Right lobe of liver (tissue), 6 donors: ENCODE measurements around the gene RNF214. TPM values are rescaled to one million over a fixed set of nuclear protein-coding genes. Genes with fewer than 3 reads are reported as not detected.

Experiments
- ATAC-seq, 4 donors: fragments of 200-7000 bp; cut with Tn5 transposase; one replicate each; pipeline ENCODE4 v1.9.1; 2020; ENCODE audit warnings: mild to moderate bottlenecking in 4 of 4, moderate library complexity in 4 of 4
- DNase-seq, 3 donors: peaks; one replicate each; pipeline ENCODE4 v3.0.0-alpha.2; 2020
- H3K27ac ChIP-seq, 3 donors: fragments of 200-600 bp; one replicate each; pipeline ENCODE4 v1.8.0; 2022
- H3K27me3 ChIP-seq, 2 donors: fragments of 200-600 bp; one replicate each; pipeline ENCODE4 v1.8.0; 2022
- H3K36me3 ChIP-seq, 4 donors: fragments of 200-600 bp; sonication (generic) in 1 of 4; one replicate each; pipeline versions ENCODE4 v1.5.1 to v1.8.0; 2017 to 2022; ENCODE audit warnings: control low read depth in 1 of 4
- H3K4me1 ChIP-seq, 4 donors: fragments of 200-600 bp; sonication (generic) in 1 of 4; one replicate each; pipeline versions ENCODE4 v1.5.1 to v1.8.0; 2017 to 2022; ENCODE audit warnings: control low read depth in 1 of 4
- H3K4me3 ChIP-seq, 3 donors: fragments of 200-600 bp; one replicate each; pipeline ENCODE4 v1.8.0; 2022
- H3K9me3 ChIP-seq, 4 donors: fragments of 200-600 bp; sonication (generic) in 1 of 4; one replicate each; pipeline versions ENCODE4 v1.5.1 to v1.8.0; 2017 to 2022; ENCODE audit warnings: control low read depth in 1 of 4
- POLR2A ChIP-seq: fragments of 450-650 bp; IDR thresholded peaks from one replicate; pipeline ENCODE4 v1.6.1; 2017; ENCODE audit warnings: antibody characterized with exemption, mild to moderate bottlenecking
- WGBS: methylation state at CpG from one replicate; pipeline ENCODE4 v1.1.6; 2018; ENCODE audit warnings: low coverage, low lambda C conversion rate; ENCODE audit not compliant: insufficient coverage; ENCODE audit errors: missing lambda C conversion rate; 5-methylcytosine and 5-hydroxymethylcytosine counted together
- intact Hi-C, 2 donors: fragments of 100-400 bp; cut with DNase I; formaldehyde crosslinking; loops; one replicate each; pipeline versions ENCODE4 v1.11.2 to v1.14.1; 2022
- total RNA-seq, 6 experiments: library from RNA; depleted of rRNA in 2 of 6; stranded (reverse); fragments of >200 nt in 2 of 6; fragmentation: NEBNext Ultra II Directional in 3 of 6; extraction: Animal tissue kit (Norgen Biotek cat#: 25700) in 3 of 6; gene quantifications; one replicate each; pipeline versions ENCODE4 v1.1.0 to v1.2.4, GENCODE V29; 2016 to 2023
- TF ChIP-seq, protein P1 (sequence below), 4 donors: fragments of 200-600 bp in 3 of 4; fragments of 450-650 bp in 1 of 4; IDR thresholded peaks; one replicate each; pipeline versions ENCODE4 v1.5.1 to v1.8.0; 2016 to 2022; ENCODE audit warnings: antibody characterized with exemption in 4 of 4, mild to moderate bottlenecking in 2 of 4
- donor health status: DM: no; HTN: yes; CAD: no.
- donor health status: DM: no; HTN: no; CAD: no.
- donor health status: DM: no; HTN: no; CAD: no.
- donor health status: DM: no; HTN: yes; CAD: no.
- donor health status: DM: no; HTN: yes; CAD: no.

The RNF214 gene
- total RNA-seq, 6 experiments from 2014 or later, result 5.6 to 9.4 (median 7.3) TPM

DNA sequence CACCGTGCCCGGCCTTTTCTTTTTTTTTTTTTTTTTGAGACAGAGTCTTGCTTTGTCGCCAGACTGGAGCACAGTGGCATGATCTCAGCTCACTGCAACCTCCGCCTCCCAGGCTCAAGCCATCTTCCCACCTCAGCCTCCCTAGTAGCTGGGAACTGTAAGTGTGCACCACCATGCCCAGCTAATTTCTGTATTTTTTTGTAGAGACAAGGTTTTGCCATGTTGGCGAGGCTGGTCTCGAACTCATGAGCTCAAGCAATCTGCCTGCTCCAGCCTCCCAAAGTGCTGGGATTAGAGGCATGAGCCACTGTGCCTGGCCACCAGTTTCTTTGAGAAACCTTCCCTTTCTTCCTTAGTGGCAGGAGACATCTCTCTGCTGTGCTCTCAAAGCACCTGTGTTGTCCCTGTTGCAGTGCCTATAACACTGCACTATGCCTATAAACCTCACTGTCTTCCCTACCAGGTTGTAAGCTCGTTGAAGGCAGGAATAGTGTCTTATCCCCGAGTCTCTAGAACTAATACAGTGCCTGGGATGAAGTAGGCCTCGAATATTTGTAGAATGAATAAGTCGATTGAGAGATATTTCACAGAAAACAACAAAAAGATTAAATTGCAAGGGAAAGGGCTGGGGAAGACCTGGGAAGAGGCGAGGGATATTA, 19.6 kb upstream of the RNF214 start:
- H3K9me3 ChIP-seq, result no peaks in the 10 kb centered on the region
- H3K36me3 ChIP-seq, result peaks cover 0 to 35% (median 12%) of the 10 kb centered on the region in 4 donors
- no peak overlapping the region for H3K27ac ChIP-seq
- no peaks in the 10 kb centered on the region for H3K27me3 ChIP-seq
- 95% methylated on average over 7 of the region's 11 CpGs for WGBS
- H3K4me3 ChIP-seq, result no peak overlapping the region
- TF ChIP-seq, protein P1, sequence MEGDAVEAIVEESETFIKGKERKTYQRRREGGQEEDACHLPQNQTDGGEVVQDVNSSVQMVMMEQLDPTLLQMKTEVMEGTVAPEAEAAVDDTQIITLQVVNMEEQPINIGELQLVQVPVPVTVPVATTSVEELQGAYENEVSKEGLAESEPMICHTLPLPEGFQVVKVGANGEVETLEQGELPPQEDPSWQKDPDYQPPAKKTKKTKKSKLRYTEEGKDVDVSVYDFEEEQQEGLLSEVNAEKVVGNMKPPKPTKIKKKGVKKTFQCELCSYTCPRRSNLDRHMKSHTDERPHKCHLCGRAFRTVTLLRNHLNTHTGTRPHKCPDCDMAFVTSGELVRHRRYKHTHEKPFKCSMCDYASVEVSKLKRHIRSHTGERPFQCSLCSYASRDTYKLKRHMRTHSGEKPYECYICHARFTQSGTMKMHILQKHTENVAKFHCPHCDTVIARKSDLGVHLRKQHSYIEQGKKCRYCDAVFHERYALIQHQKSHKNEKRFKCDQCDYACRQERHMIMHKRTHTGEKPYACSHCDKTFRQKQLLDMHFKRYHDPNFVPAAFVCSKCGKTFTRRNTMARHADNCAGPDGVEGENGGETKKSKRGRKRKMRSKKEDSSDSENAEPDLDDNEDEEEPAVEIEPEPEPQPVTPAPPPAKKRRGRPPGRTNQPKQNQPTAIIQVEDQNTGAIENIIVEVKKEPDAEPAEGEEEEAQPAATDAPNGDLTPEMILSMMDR (IDR thresholded peaks at IDR 0.05), result no peak
- TF ChIP-seq POLR2A, result no peak
- ATAC-seq, result no peak
- DNase-seq, result no peak
- intact Hi-C loops, result no loop called here
- no peaks in the 10 kb centered on the region for H3K4me1 ChIP-seq

DNA sequence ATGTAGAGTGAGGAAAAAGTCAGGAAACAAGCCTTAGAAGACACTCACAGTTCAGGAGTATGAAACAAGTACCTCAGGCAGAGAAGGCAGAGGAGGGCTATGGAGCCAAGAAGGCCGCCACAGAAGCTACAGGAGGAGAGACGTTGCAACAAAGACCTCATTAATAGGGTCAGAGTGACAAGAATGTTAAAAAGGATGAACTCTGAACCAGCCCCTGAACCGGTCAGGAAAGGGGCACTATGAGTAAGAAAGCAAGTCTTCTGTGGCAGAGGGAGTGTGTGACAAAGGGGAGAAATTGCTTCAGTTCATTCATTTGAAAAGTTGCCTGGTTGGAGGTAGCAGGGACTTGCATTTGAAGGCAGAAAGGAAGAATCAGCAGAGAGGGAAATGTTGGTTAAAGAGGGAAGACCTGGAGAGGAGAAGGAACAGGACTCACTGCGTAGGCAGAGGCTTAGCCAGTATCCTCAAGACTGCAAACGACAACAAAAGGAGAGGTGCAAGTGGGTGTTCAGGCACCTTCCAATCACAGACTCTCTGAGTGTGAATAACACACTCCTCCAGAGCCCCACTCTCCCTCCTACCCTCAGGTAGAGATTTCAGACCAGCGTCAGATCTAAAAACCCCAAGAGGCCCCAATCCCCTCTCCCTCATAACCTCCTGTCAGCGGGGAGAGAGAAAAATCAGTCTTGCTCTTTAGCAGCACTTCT, 17.9 kb upstream of the RNF214 start:
- WGBS, result 88% methylated on average over 7 of the region's 7 CpGs
- Histone ChIP-seq H3K4me1 (no peaks in the 10 kb centered on the region), H3K27ac (no peak overlapping the region), H3K9me3 (no peaks in the 10 kb centered on the region), H3K27me3 (no peaks in the 10 kb centered on the region), H3K4me3 (no peak overlapping the region), H3K36me3 (peaks cover 0 to 50% (median 19%) of the 10 kb centered on the region in 4 donors)
- ATAC-seq (no peak), DNase-seq (peak in 1 of 3 donors; percentile 2)
- TF ChIP-seq POLR2A, result no peak
- TF ChIP-seq, protein P1 (IDR thresholded peaks at IDR 0.05), result no peak
- intact Hi-C loops, result no loop called here

DNA sequence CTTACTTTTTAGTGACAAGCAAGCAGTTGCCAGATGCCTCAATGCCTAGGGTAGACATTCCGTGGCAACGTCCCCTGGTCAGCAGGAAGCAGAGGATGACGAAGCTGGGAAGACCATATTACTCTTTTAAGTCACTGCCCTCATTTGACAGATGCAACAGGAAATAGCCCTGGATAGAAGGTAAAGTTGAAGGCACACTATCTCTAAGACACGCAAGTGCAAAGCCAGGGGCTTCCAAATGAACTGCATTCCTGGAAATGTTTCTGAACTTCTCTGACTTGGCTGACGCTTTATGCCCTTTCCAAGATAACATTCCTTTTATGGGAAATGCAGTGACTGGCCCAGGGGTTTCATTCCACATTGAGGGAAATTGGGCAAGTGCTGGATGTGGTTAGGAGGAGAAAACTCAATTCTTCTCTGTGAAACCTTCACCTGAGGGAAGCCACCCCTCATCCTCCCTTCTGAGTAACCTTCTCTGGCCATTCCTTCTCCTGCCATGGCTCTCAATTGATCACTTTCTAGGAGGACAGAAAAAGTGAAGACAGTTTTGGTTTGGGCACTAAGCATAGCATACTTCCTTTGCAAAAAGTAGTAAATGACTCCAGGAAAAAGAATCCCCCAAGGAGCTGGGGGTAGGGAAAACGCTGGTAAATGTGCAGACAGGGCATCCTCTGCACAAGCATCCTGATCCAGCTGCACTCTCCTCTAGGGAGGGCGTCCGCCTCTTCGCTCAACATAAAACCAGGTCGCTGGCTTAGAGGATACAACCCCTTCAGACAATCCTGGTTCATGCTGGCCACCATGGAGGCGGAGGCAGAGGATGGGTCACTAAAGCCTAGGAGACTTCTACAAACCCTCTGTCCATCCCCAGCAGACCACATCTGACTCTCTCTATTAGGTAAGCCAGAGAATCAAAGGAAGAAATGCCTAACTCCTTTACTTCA, 15.1 kb upstream of the RNF214 start:
- Histone ChIP-seq H3K27me3 (no peaks in the 10 kb centered on the region), H3K36me3 (peaks cover 0 to 61% (median 19%) of the 10 kb centered on the region in 4 donors), H3K27ac (peak overlapping the region in 2 of 3 donors; percentile 47 to 49), H3K4me1 (no peaks in the 10 kb centered on the region), H3K4me3 (no peak overlapping the region), H3K9me3 (no peaks in the 10 kb centered on the region)
- DNase-seq (peak in 1 of 3 donors; percentile 29), ATAC-seq (peak; percentile 17 to 43 (median 33))
- WGBS, result 70% methylated on average over 11 of the region's 11 CpGs
- intact Hi-C loops, result no loop called here
- no peak for TF ChIP-seq POLR2A
- TF ChIP-seq, protein P1 (IDR thresholded peaks at IDR 0.05), result no peak

DNA sequence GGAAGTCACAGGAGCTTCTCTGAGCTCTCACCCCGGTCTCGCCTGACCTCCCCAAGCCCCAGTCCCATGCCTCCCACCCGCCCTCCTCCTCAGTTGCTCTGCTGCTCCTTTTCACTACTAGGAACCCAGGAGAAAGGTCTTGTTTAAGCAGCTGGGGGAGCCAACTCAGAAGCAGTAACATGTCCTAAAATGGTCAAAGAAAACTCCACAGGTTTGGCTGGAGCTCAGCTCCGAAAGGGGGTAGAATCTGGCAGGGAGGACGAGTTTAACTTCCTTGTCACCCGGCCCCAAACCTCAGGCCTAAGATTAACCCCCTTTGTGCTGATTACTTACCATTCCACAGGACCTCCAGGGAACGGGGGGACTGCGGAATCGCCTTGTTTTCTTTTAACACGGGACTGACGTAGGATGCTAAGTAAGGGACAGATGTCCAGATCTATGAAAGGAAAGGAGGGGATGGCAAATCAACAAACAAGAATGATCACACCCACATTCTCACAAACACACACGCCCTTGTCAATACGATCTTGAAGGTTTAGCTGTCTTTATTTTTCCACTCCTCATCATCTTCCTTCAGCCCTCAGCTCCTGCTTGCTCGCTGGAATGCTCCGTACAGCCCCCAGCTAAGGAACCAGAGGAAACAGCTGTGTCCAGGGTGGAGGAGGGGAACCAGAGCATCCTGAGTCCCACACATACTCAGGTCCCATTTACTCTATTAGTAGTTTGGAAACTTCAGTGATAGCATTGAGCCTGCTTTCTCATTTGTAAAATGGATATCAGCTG, 14.1 kb upstream of the RNF214 start:
- Histone ChIP-seq H3K36me3 (peaks cover 0 to 60% (median 18%) of the 10 kb centered on the region in 4 donors), H3K27me3 (no peaks in the 10 kb centered on the region), H3K4me1 (no peaks in the 10 kb centered on the region), H3K27ac (peak overlapping the region in 2 of 3 donors; percentile 33 to 47), H3K4me3 (no peak overlapping the region), H3K9me3 (no peaks in the 10 kb centered on the region)
- WGBS, result 78% methylated on average over 13 of the region's 15 CpGs
- intact Hi-C loops, result no loop called here
- DNase-seq (no peak), ATAC-seq (peak in 1 of 4 donors; percentile 7)
- no peak for TF ChIP-seq POLR2A
- TF ChIP-seq, protein P1 (IDR thresholded peaks at IDR 0.05), result no peak
